A673 (cell line): ENCODE measurements around the gene RAX2. TPM values are rescaled to one million over a fixed set of nuclear protein-coding genes. Genes with fewer than 3 reads are reported as not detected.

Experiments used
- BruUV-seq: library from RNA; stranded (reverse); fragments of 400-500 nt; replicated peaks from 2 replicates; lab custom pipeline; 2021; lab: Mats Ljungman, UMichigan
- CTCF ChIA-PET: fragments of 300-600 bp; sonication (Branson Sonifier 250); formaldehyde crosslinking; loops from one replicate; lab custom pipeline; 2022; ENCODE audit warnings: antibody characterized with exemption; lab: Charles Lee
- POLR2A ChIA-PET: fragments of 300-600 bp; sonication (Branson Sonifier 250); formaldehyde crosslinking; loops from one replicate; lab custom pipeline; 2022; ENCODE audit warnings: antibody characterized with exemption; ENCODE audit not compliant: low non-redundant PET; lab: Charles Lee
- DNase-seq: peaks from one replicate; pipeline ENCODE4 v3.0.0-alpha.2; 2015; ENCODE audit warnings: low spot score
- H3K27ac ChIP-seq: fragments of 200-600 bp; sonication (generic); 2 replicates; pipeline ENCODE4 v1.5.1; 2016; ENCODE audit warnings: mixed run types, low read depth, mild to moderate bottlenecking, mixed read lengths, antibody characterized with exemption, low read length; ENCODE audit not compliant: poor library complexity, severe bottlenecking
- H3K27me3 ChIP-seq: fragments of 200-600 bp; sonication (generic); replicated peaks from 2 replicates; pipeline ENCODE4 v1.6.1; 2017; ENCODE audit warnings: mixed run types, low read depth, mild to moderate bottlenecking, mixed read lengths, antibody characterized with exemption, low read length; ENCODE audit not compliant: insufficient read depth, poor library complexity
- H3K36me3 ChIP-seq: fragments of 200-600 bp; sonication (generic); 2 replicates; pipeline ENCODE4 v1.6.1; 2016; ENCODE audit warnings: mixed run types, mild to moderate bottlenecking, mixed read lengths, antibody characterized with exemption, low read length; ENCODE audit not compliant: insufficient read depth, poor library complexity, severe bottlenecking
- H3K4me1 ChIP-seq: fragments of 200-600 bp; sonication (generic); 2 replicates; pipeline ENCODE4 v1.6.1; 2017; ENCODE audit warnings: mixed run types, mild to moderate bottlenecking, mixed read lengths, antibody characterized with exemption, low read length; ENCODE audit not compliant: insufficient read depth, poor library complexity, severe bottlenecking
- H3K4me3 ChIP-seq: fragments of 200-600 bp; sonication (generic); 2 replicates; pipeline ENCODE4 v1.5.1; 2016; ENCODE audit warnings: low read depth, mixed run types, mild to moderate bottlenecking, mixed read lengths, low read length; ENCODE audit not compliant: poor library complexity, severe bottlenecking
- H3K9me3 ChIP-seq: fragments of 200-600 bp; sonication (generic); 2 replicates; pipeline ENCODE4 v1.6.1; 2016; ENCODE audit warnings: mixed run types, low read depth, mild to moderate bottlenecking, mixed read lengths, antibody characterized with exemption, low read length; ENCODE audit not compliant: poor library complexity, severe bottlenecking
- CTCF ChIP-seq: fragments of 300-800, 200-600 bp; sonication (generic); conservative IDR thresholded peaks from 2 replicates; pipeline ENCODE4 v1.5.1; 2017; ENCODE audit warnings: low read depth, mild to moderate bottlenecking, antibody characterized with exemption, low read length, moderate library complexity, mixed read lengths
- EZH2 ChIP-seq: fragments of 200-600 bp; sonication (generic); IDR thresholded peaks from 2 replicates; pipeline ENCODE4 v1.6.1; 2017; ENCODE audit warnings: borderline replicate concordance, low read depth, mild to moderate bottlenecking, mixed read lengths, antibody characterized with exemption, low read length; ENCODE audit not compliant: poor library complexity, severe bottlenecking
- intact Hi-C: fragments of 100-400 bp; cut with micrococcal nuclease; formaldehyde crosslinking; loops from one replicate; pipeline ENCODE4 v1.10.0; 2022; ENCODE audit not compliant: unreplicated experiment
- total RNA-seq: library from RNA; stranded (reverse); gene quantifications from 2 replicates; pipeline ENCODE4 v1.2.3, GENCODE V29; 2021

Gene RAX2
- total RNA-seq, 1 experiment from 2014 or later = not detected

GRCh38 chr19:3753631-3754410 lies 18.2 kb downstream of the RAX2 start:
- Histone ChIP-seq H3K4me3 (no peak overlapping the region), H3K27me3 (no peaks in the 10 kb centered on the region), H3K9me3 (no peaks in the 10 kb centered on the region), H3K4me1 (no peaks in the 10 kb centered on the region), H3K36me3 (peaks cover 11% of the 10 kb centered on the region), H3K27ac (no peak overlapping the region)
- CTCF ChIA-PET = no interaction called here
- DNase-seq = no peak
- no TSS peak for BruUV-seq
- no peak for TF ChIP-seq EZH2
- no peak for TF ChIP-seq CTCF
- intact Hi-C loops = no loop called here
- POLR2A ChIA-PET = no interaction called here

GRCh38 chr19:3752492-3752891 lies 19.5 kb downstream of the RAX2 start:
- H3K27ac ChIP-seq = no peak overlapping the region
- H3K36me3 ChIP-seq = peaks cover 11% of the 10 kb centered on the region
- no peaks in the 10 kb centered on the region for H3K27me3 ChIP-seq
- no peak for DNase-seq
- H3K9me3 ChIP-seq = no peaks in the 10 kb centered on the region
- intact Hi-C loops = no loop called here
- BruUV-seq = no TSS peak
- ChIA-PET POLR2A (no interaction called here), CTCF (no interaction called here)
- TF ChIP-seq EZH2 (no peak), CTCF (no peak)
- no peak overlapping the region for H3K4me3 ChIP-seq
- no peaks in the 10 kb centered on the region for H3K4me1 ChIP-seq

- Histone ChIP-seq H3K36me3 (peaks cover 11% of the 10 kb centered on the region), H3K27ac (no peak overlapping the region), H3K27me3 (no peaks in the 10 kb centered on the region), H3K4me3 (no peak overlapping the region), H3K9me3 (no peaks in the 10 kb centered on the region), H3K4me1 (no peaks in the 10 kb centered on the region)
- no peak for DNase-seq
- no peak for TF ChIP-seq EZH2
- TF ChIP-seq CTCF = no peak
- ChIA-PET POLR2A (no interaction called here), CTCF (no interaction called here)
- no TSS peak for BruUV-seq
- intact Hi-C loops = no loop called here
Measured at GRCh38 chr19:3751236-3751635, 20.8 kb downstream of the RAX2 start.
